Suprapubic skin (tissue), 4 donors: Measurements from ENCODE around the gene IFT80. TPM values are rescaled to one million over a fixed set of nuclear protein-coding genes. Genes with fewer than 3 reads are reported as not detected.

ENCODE experiments used
- DNase-seq, 2 donors: peaks; one replicate each; pipeline ENCODE4 v3.0.0-alpha.2; 2019; ENCODE audit warnings: low spot score in 2 of 2
- H3K27ac ChIP-seq: fragments of 200-600 bp; sonication (generic); one replicate; pipeline ENCODE4 v1.5.1; 2019
- H3K27me3 ChIP-seq: fragments of 200-600 bp; sonication (generic); one replicate; pipeline ENCODE4 v1.5.1; 2019
- H3K36me3 ChIP-seq: fragments of 200-600 bp; sonication (generic); one replicate; pipeline ENCODE4 v1.5.1; 2019
- H3K4me1 ChIP-seq: fragments of 200-600 bp; sonication (generic); one replicate; pipeline ENCODE4 v1.5.1; 2019
- H3K4me3 ChIP-seq: fragments of 200-600 bp; sonication (generic); one replicate; pipeline ENCODE4 v1.5.1; 2019; ENCODE audit warnings: mild to moderate bottlenecking
- H3K9me3 ChIP-seq: fragments of 200-600 bp; sonication (generic); one replicate; pipeline ENCODE4 v1.5.1; 2019
- CTCF ChIP-seq, 2 donors: fragments of 200-600 bp in 1 of 2; fragments of 450-650 bp in 1 of 2; sonication (generic) in 1 of 2; IDR thresholded peaks; one replicate each; pipeline ENCODE4 v1.5.1; 2016 to 2019; ENCODE audit warnings: antibody characterized with exemption in 2 of 2, mild to moderate bottlenecking in 1 of 2, moderate library complexity in 1 of 2
- EP300 ChIP-seq: sonication (generic); formaldehyde crosslinking; IDR thresholded peaks from one replicate; pipeline ENCODE4 v1.6.1; 2017; ENCODE audit warnings: antibody characterized with exemption
- POLR2A ChIP-seq, 2 donors: fragments of 450-650 bp; IDR thresholded peaks; one replicate each; pipeline ENCODE4 v1.6.1; 2017; ENCODE audit warnings: antibody characterized with exemption in 2 of 2, mild to moderate bottlenecking in 2 of 2, moderate library complexity in 2 of 2
- POLR2AphosphoS5 ChIP-seq, 3 donors: sonication (generic); formaldehyde crosslinking; IDR thresholded peaks; one replicate each; pipeline ENCODE4 v1.6.1; 2017; ENCODE audit warnings: antibody characterized with exemption in 3 of 3
- WGBS: methylation state at CpG from one replicate; pipeline ENCODE4 v1.1.5; 2018; 5-methylcytosine and 5-hydroxymethylcytosine counted together
- total RNA-seq, 4 donors: library from RNA; depleted of rRNA; stranded (reverse); fragments of >200 nt; gene quantifications; one replicate each; pipeline ENCODE4 v1.1.0, GENCODE V29; 2016

The IFT80 gene
- total RNA-seq, 4 donors from 2014 or later: 9.1 to 21.3 (median 17.2) TPM

GRCh38 chr3:160232014-160232413, 167.0 kb downstream of the IFT80 start:
- no peak for TF ChIP-seq CTCF (IDR thresholded peaks at IDR 0.05)
- TF ChIP-seq EP300: no peak
- TF ChIP-seq POLR2A (IDR thresholded peaks at IDR 0.05): no peak
- TF ChIP-seq POLR2AphosphoS5 (IDR thresholded peaks at IDR 0.05): no peak
- no peaks in the 10 kb centered on the region for H3K36me3 ChIP-seq
- H3K9me3 ChIP-seq: no peaks in the 10 kb centered on the region
- no peak for DNase-seq
- H3K4me1 ChIP-seq: no peaks in the 10 kb centered on the region
- H3K4me3 ChIP-seq: no peak overlapping the region
- WGBS: 76% methylated on average over 3 of the region's 3 CpGs
- H3K27me3 ChIP-seq: peaks cover 18% of the 10 kb centered on the region
- no peak overlapping the region for H3K27ac ChIP-seq

- Histone ChIP-seq H3K36me3 (no peaks in the 10 kb centered on the region), H3K27ac (no peak overlapping the region), H3K9me3 (no peaks in the 10 kb centered on the region), H3K27me3 (peaks cover 51% of the 10 kb centered on the region), H3K4me1 (peaks cover 23% of the 10 kb centered on the region), H3K4me3 (no peak overlapping the region)
- 72% methylated on average over 3 of the region's 3 CpGs for WGBS
- DNase-seq: no peak
- TF ChIP-seq CTCF (IDR thresholded peaks at IDR 0.05) (no peak), EP300 (no peak), POLR2AphosphoS5 (IDR thresholded peaks at IDR 0.05) (no peak), POLR2A (IDR thresholded peaks at IDR 0.05) (no peak)
Observed at GRCh38 chr3:160227419-160227818, 171.6 kb downstream of the IFT80 start.

- 9% methylated on average over 18 of the region's 87 CpGs for WGBS
Observed at GRCh38 chr3:160226026-160226907, 172.8 kb downstream of the IFT80 start.

GRCh38 chr3:160225176-160226025, 173.6 kb downstream of the IFT80 start, which contains the start of gene C3orf80:
Gene C3orf80 (plus strand): TSS chr3:160225422. CDS start chr3:160225636, 214 bp downstream.
- Histone ChIP-seq H3K27ac (no peak within 1 kb of the TSS), H3K4me1 (peaks cover 23% of the 10 kb centered on the region), H3K27me3 (peaks cover 49% of the 10 kb centered on the region), H3K4me3 (peak within 1 kb of the TSS; percentile 64), H3K9me3 (no peaks in the 10 kb centered on the region), H3K36me3 (no peaks in the 10 kb centered on the region)
- DNase-seq: no peak
- TF ChIP-seq CTCF (IDR thresholded peaks at IDR 0.05): peak in 1 of 2 donors; percentile 22
- no peak for TF ChIP-seq EP300
- WGBS: no CpG with 5 or more reads among the region's 104 CpGs

More at GRCh38 chr3:160226026-160226907, 172.8 kb downstream of the IFT80 start:
- Histone ChIP-seq H3K36me3 (no peaks in the 10 kb centered on the region), H3K9me3 (no peaks in the 10 kb centered on the region), H3K4me3 (peak overlapping the region; percentile 64), H3K27me3 (peaks cover 49% of the 10 kb centered on the region), H3K4me1 (peaks cover 23% of the 10 kb centered on the region), H3K27ac (no peak overlapping the region)
- no peak for DNase-seq
- TF ChIP-seq POLR2AphosphoS5 (IDR thresholded peaks at IDR 0.05) (no peak), CTCF (IDR thresholded peaks at IDR 0.05) (no peak), EP300 (no peak), POLR2A (IDR thresholded peaks at IDR 0.05) (no peak)

- Histone ChIP-seq H3K36me3 (no peaks in the 10 kb centered on the region), H3K4me3 (peak overlapping the region; percentile 64), H3K4me1 (peaks cover 23% of the 10 kb centered on the region), H3K27me3 (peaks cover 49% of the 10 kb centered on the region), H3K9me3 (no peaks in the 10 kb centered on the region), H3K27ac (no peak overlapping the region)
- WGBS: 16% methylated on average over 10 of the region's 16 CpGs
- DNase-seq: no peak
- no peak for TF ChIP-seq CTCF (IDR thresholded peaks at IDR 0.05)
- TF ChIP-seq POLR2AphosphoS5 (IDR thresholded peaks at IDR 0.05): no peak
- TF ChIP-seq EP300: no peak
- TF ChIP-seq POLR2A (IDR thresholded peaks at IDR 0.05): no peak
Observed at GRCh38 chr3:160224811-160225175, 174.2 kb downstream of the IFT80 start.
